HEK293 (cell line): ENCODE data around the gene ARL3.

Source experiments
- EGR2 ChIP-seq: fragments of 450-650 bp; formaldehyde crosslinking; IDR thresholded peaks from 2 replicates; pipeline ENCODE4 v1.5.1; 2016; ENCODE audit warnings: low read depth, missing biosample characterization, missing genetic modification characterization
- INSM2 ChIP-seq: fragments of 450-650 bp; formaldehyde crosslinking; IDR thresholded peaks from 2 replicates; pipeline ENCODE4 v1.5.1; 2016; ENCODE audit warnings: missing biosample characterization, missing genetic modification characterization
- KLF10 ChIP-seq: fragments of 450-650 bp; IDR thresholded peaks from 2 replicates; pipeline ENCODE4 v1.5.1; 2018; ENCODE audit warnings: missing biosample characterization, mild to moderate bottlenecking, missing genetic modification characterization
- MEIS1 ChIP-seq: sonication (generic); formaldehyde crosslinking; IDR thresholded peaks from 2 replicates; pipeline ENCODE4 v1.8.1; 2022; ENCODE audit warnings: missing genetic modification reagents, mild to moderate bottlenecking, borderline replicate concordance
- SCRT1 ChIP-seq: fragments of 450-650 bp; formaldehyde crosslinking; IDR thresholded peaks from 2 replicates; pipeline ENCODE4 v1.5.1; 2016; ENCODE audit warnings: missing biosample characterization, missing genetic modification characterization, borderline replicate concordance
- SCRT2 ChIP-seq: fragments of 450-650 bp; formaldehyde crosslinking; IDR thresholded peaks from 2 replicates; pipeline ENCODE4 v1.5.1; 2016; ENCODE audit warnings: missing biosample characterization, missing genetic modification characterization
- SETDB1 ChIP-seq: IDR thresholded peaks from one replicate; pipeline ENCODE4 v1.6.1; 2017; ENCODE audit warnings: mild to moderate bottlenecking, low read length, moderate library complexity, mixed read lengths; ENCODE audit not compliant: insufficient read length
- YY2 ChIP-seq: fragments of 450-650 bp; formaldehyde crosslinking; IDR thresholded peaks from 2 replicates; pipeline ENCODE4 v1.5.1; 2016; ENCODE audit warnings: missing biosample characterization, missing genetic modification characterization
- ZBTB26 ChIP-seq: fragments of 450-650 bp; formaldehyde crosslinking; optimal IDR thresholded peaks from 2 replicates; pipeline ENCODE3; 2016; ENCODE audit warnings: missing biosample characterization, mild to moderate bottlenecking, missing genetic modification characterization
- ZBTB48 ChIP-seq: fragments of 450-650 bp; formaldehyde crosslinking; IDR thresholded peaks from 2 replicates; pipeline ENCODE4 v1.5.1; 2016; ENCODE audit warnings: missing biosample characterization, missing genetic modification characterization
- ZBTB7A ChIP-seq: fragments of 450-650 bp; formaldehyde crosslinking; IDR thresholded peaks from 2 replicates; pipeline ENCODE4 v1.5.1; 2016; ENCODE audit warnings: low read depth, missing biosample characterization, missing genetic modification characterization
- ZNF157 ChIP-seq: fragments of 450-650 bp; formaldehyde crosslinking; IDR thresholded peaks from 2 replicates; pipeline ENCODE4 v1.5.1; 2016; ENCODE audit warnings: missing biosample characterization, missing genetic modification characterization
- ZNF18 ChIP-seq: fragments of 450-650 bp; formaldehyde crosslinking; IDR thresholded peaks from 2 replicates; pipeline ENCODE4 v1.5.1; 2016; ENCODE audit warnings: missing biosample characterization, missing genetic modification characterization
- ZNF239 ChIP-seq: fragments of 450-650 bp; formaldehyde crosslinking; IDR thresholded peaks from 2 replicates; pipeline ENCODE4 v1.5.1; 2016; ENCODE audit warnings: missing biosample characterization, missing genetic modification characterization
- ZNF292 ChIP-seq: fragments of 450-650 bp; formaldehyde crosslinking; IDR thresholded peaks from 2 replicates; pipeline ENCODE4 v1.5.1; 2016; ENCODE audit warnings: low read depth, missing biosample characterization, missing genetic modification characterization, borderline replicate concordance
- ZNF311 ChIP-seq: fragments of 450-650 bp; formaldehyde crosslinking; IDR thresholded peaks from 2 replicates; pipeline ENCODE4 v1.5.1; 2017; ENCODE audit warnings: missing biosample characterization, missing genetic modification characterization, borderline replicate concordance
- ZNF354C ChIP-seq: fragments of 450-650 bp; formaldehyde crosslinking; IDR thresholded peaks from 2 replicates; pipeline ENCODE4 v1.5.1; 2016; ENCODE audit warnings: missing biosample characterization, missing genetic modification characterization, low read depth, borderline replicate concordance
- ZNF416 ChIP-seq: fragments of 450-650 bp; formaldehyde crosslinking; IDR thresholded peaks from 2 replicates; pipeline ENCODE4 v1.5.1; 2016; ENCODE audit warnings: missing biosample characterization, missing genetic modification characterization
- ZNF513 ChIP-seq: fragments of 450-650 bp; IDR thresholded peaks from 2 replicates; pipeline ENCODE4 v1.5.1; 2018; ENCODE audit warnings: missing biosample characterization, missing genetic modification characterization
- ZNF521 ChIP-seq: fragments of 450-650 bp; formaldehyde crosslinking; IDR thresholded peaks from 2 replicates; pipeline ENCODE4 v1.5.1; 2017; ENCODE audit warnings: missing biosample characterization, mild to moderate bottlenecking, missing genetic modification characterization
- ZNF548 ChIP-seq: fragments of 450-650 bp; formaldehyde crosslinking; IDR thresholded peaks from 2 replicates; pipeline ENCODE4 v1.5.1; 2016; ENCODE audit warnings: missing biosample characterization, missing genetic modification characterization
- ZNF549 ChIP-seq: fragments of 450-650 bp; IDR thresholded peaks from 2 replicates; pipeline ENCODE4 v1.5.1; 2018; ENCODE audit warnings: missing biosample characterization, missing genetic modification characterization, mild to moderate bottlenecking, inconsistent platforms, moderate library complexity
- ZNF555 ChIP-seq: fragments of 450-650 bp; formaldehyde crosslinking; conservative IDR thresholded peaks from 2 replicates; pipeline ENCODE4 v1.5.1; 2017; ENCODE audit warnings: missing biosample characterization, mild to moderate bottlenecking, missing genetic modification characterization, inconsistent platforms
- ZNF571 ChIP-seq: fragments of 450-650 bp; formaldehyde crosslinking; IDR thresholded peaks from 2 replicates; pipeline ENCODE4 v1.5.0; 2017; ENCODE audit warnings: missing biosample characterization, missing genetic modification characterization
- ZNF670 ChIP-seq: fragments of 450-650 bp; formaldehyde crosslinking; IDR thresholded peaks from 2 replicates; pipeline ENCODE4 v1.5.1; 2016; ENCODE audit warnings: missing biosample characterization, missing genetic modification characterization, low read depth
- ZNF677 ChIP-seq: fragments of 450-650 bp; IDR thresholded peaks from 2 replicates; pipeline ENCODE4 v1.5.0; 2018; ENCODE audit warnings: missing biosample characterization, mild to moderate bottlenecking, missing genetic modification characterization, moderate library complexity
- ZNF692 ChIP-seq: fragments of 450-650 bp; formaldehyde crosslinking; IDR thresholded peaks from 2 replicates; pipeline ENCODE4 v1.5.1; 2016; ENCODE audit warnings: missing biosample characterization, missing genetic modification characterization
- ZNF747 ChIP-seq: fragments of 450-650 bp; formaldehyde crosslinking; IDR thresholded peaks from 2 replicates; pipeline ENCODE4 v1.5.1; 2016; ENCODE audit warnings: missing biosample characterization, missing genetic modification characterization
- ZNF768 ChIP-seq: fragments of 450-650 bp; formaldehyde crosslinking; IDR thresholded peaks from 2 replicates; pipeline ENCODE4 v1.5.1; 2018; ENCODE audit warnings: missing biosample characterization, mild to moderate bottlenecking, missing genetic modification characterization
- ZNF792 ChIP-seq: fragments of 450-650 bp; formaldehyde crosslinking; IDR thresholded peaks from 2 replicates; pipeline ENCODE4 v1.5.1; 2016; ENCODE audit warnings: missing biosample characterization, missing genetic modification characterization
- ZSCAN30 ChIP-seq: fragments of 450-650 bp; IDR thresholded peaks from 2 replicates; pipeline ENCODE4 v1.5.1; 2018; ENCODE audit warnings: missing biosample characterization, mild to moderate bottlenecking, missing genetic modification characterization, moderate library complexity
- ZSCAN5A ChIP-seq: fragments of 450-650 bp; formaldehyde crosslinking; IDR thresholded peaks from 2 replicates; pipeline ENCODE4 v1.5.1; 2016; ENCODE audit warnings: missing biosample characterization, missing genetic modification characterization

Gene ARL3

GRCh38 chr10:102713814-102714620, at the start of gene ARL3 (continued):
- TF ChIP-seq ZNF18 = 0 out of 2 replicates have a peak, but pooled peaks have one; percentile 12
- no peak for TF ChIP-seq YY2 (tag by site-specific recombination)
- TF ChIP-seq ZNF311 (tag by site-specific recombination) = no peak
- TF ChIP-seq MEIS1 (CRISPR knock-in tag) = no peak
- TF ChIP-seq ZSCAN5A = peak; percentile 94
- peak; percentile 94 for TF ChIP-seq EGR2 (tag by site-specific recombination)
- no peak; the same call in 1 of the 2 replicates for TF ChIP-seq INSM2 (tag by site-specific recombination)
- no peak for TF ChIP-seq SCRT2 (tag by site-specific recombination)
- no peak for TF ChIP-seq ZNF747
- TF ChIP-seq ZNF549 (tag by site-specific recombination) = no peak
- TF ChIP-seq ZNF239 (tag by site-specific recombination) = 0 out of 2 replicates have a peak, but pooled peaks have one; percentile 8
- TF ChIP-seq ZBTB7A (tag by site-specific recombination) = peak; percentile 95
- peak; percentile 100 for TF ChIP-seq KLF10
- TF ChIP-seq ZNF521 = no peak
- peak; percentile 49 for TF ChIP-seq ZBTB26 (tag by site-specific recombination)
- no peak for TF ChIP-seq ZNF292 (tag by site-specific recombination)
- TF ChIP-seq ZNF670 = no peak
- TF ChIP-seq ZNF354C = no peak
- no peak for TF ChIP-seq SCRT1
- TF ChIP-seq SETDB1 = no peak
- no peak for TF ChIP-seq ZNF416 (tag by site-specific recombination)
- TF ChIP-seq ZBTB48 = peak; percentile 57; the same call in 1 of the 2 replicates
- peak; percentile 98 for TF ChIP-seq ZNF513
- no peak for TF ChIP-seq ZNF768
- no peak for TF ChIP-seq ZNF548 (tag by site-specific recombination)
- TF ChIP-seq ZNF555 = no peak
- no peak for TF ChIP-seq ZNF792 (tag by site-specific recombination)
- TF ChIP-seq ZNF157 (tag by site-specific recombination) = no peak
- TF ChIP-seq ZNF692 (tag by site-specific recombination) = peak; percentile 90
- peak; percentile 84 for TF ChIP-seq ZSCAN30 (tag by site-specific recombination)
- no peak for TF ChIP-seq ZNF677 (tag by site-specific recombination)
- no peak for TF ChIP-seq ZNF571 (tag by site-specific recombination)
